22Rv1 (cell line): ENCODE measurements around the gene ODAD4.

ENCODE experiments used
- H3K27ac ChIP-seq: fragments of 450-650 bp; 2 replicates; pipeline ENCODE4 v1.5.1; 2017
- ZFX ChIP-seq: fragments of 450-650 bp; IDR thresholded peaks from 2 replicates; pipeline ENCODE4 v1.6.1; 2017; ENCODE audit warnings: antibody characterized with exemption, borderline replicate concordance
- TF ChIP-seq, protein P1 (sequence below): fragments of 450-650 bp; IDR thresholded peaks from 2 replicates; pipeline ENCODE4 v1.5.1; 2017; ENCODE audit warnings: mild to moderate bottlenecking

Gene ODAD4

DNA sequence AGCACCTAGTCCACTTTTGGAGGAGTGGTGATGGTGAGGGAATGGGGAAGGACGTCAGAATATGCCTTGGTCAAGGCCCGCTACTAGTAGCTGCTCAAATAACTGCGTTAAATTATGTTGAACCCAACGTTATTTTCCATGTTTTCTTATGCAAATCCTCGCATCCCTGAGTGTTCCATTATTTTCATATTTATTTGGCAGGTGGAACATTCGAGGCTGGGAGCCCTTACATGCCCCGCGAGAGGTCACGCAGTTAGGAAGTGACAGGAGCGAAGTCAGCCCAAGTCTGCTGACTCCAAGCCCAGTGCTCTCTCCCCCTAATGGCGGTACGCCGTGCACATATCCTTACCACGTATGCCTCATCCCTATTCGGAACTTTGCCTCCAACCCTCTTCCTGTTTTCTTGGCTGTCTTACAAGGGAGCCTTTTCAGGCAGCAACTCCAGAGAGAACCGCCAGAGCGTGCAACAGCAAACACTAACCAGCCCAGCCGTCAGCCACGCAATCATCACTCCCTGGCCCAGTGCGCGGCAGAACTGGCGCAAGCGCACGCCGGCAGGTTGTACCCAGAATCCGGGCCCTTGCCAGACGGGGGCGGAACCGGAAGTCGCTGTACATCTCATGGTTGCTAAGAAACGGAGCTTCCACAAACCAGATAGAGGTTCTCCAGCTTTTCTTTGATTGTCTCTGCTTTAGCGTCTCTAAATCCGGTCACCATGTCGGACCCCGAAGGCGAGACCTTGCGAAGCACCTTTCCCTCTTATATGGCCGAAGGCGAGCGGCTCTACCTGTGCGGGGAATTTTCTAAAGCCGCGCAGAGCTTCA is at the start of gene ODAD4:
ODAD4 (plus strand) TSS at position 609 of the 824 bp plus-strand sequence; CDS start at position 716, 107 bp downstream.
- peak within 1 kb of the TSS; percentile 92 for H3K27ac ChIP-seq
- no peak for TF ChIP-seq ZFX
- TF ChIP-seq, protein P1, sequence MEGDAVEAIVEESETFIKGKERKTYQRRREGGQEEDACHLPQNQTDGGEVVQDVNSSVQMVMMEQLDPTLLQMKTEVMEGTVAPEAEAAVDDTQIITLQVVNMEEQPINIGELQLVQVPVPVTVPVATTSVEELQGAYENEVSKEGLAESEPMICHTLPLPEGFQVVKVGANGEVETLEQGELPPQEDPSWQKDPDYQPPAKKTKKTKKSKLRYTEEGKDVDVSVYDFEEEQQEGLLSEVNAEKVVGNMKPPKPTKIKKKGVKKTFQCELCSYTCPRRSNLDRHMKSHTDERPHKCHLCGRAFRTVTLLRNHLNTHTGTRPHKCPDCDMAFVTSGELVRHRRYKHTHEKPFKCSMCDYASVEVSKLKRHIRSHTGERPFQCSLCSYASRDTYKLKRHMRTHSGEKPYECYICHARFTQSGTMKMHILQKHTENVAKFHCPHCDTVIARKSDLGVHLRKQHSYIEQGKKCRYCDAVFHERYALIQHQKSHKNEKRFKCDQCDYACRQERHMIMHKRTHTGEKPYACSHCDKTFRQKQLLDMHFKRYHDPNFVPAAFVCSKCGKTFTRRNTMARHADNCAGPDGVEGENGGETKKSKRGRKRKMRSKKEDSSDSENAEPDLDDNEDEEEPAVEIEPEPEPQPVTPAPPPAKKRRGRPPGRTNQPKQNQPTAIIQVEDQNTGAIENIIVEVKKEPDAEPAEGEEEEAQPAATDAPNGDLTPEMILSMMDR: peak; percentile 56

GRCh38 chr17:41882756-41883155 is 47.7 kb upstream of the ODAD4 start:
- H3K27ac ChIP-seq: no peak overlapping the region
- TF ChIP-seq, protein P1: no peak
- no peak for TF ChIP-seq ZFX

DNA sequence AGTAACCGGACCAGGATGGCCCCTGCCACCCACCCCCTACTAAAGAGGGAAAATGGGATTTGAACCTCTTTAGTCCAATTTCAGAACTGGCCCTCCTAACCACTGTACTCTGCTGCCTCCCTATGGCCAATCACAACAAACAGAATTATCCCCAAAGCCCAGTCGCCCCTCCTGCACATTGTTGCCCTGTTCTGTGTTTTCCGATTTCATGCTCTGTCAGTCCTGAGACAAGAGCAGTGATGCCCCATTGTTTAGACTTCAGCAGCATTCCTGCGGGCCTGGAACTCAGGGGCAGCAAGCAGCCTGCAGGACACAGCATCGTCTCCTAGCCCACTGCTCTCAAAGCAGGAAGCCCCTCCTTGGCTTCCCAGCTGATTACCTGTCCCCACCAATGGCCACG is 44.7 kb upstream of the ODAD4 start:
- no peak for TF ChIP-seq ZFX
- TF ChIP-seq, protein P1: peak; percentile 26

DNA sequence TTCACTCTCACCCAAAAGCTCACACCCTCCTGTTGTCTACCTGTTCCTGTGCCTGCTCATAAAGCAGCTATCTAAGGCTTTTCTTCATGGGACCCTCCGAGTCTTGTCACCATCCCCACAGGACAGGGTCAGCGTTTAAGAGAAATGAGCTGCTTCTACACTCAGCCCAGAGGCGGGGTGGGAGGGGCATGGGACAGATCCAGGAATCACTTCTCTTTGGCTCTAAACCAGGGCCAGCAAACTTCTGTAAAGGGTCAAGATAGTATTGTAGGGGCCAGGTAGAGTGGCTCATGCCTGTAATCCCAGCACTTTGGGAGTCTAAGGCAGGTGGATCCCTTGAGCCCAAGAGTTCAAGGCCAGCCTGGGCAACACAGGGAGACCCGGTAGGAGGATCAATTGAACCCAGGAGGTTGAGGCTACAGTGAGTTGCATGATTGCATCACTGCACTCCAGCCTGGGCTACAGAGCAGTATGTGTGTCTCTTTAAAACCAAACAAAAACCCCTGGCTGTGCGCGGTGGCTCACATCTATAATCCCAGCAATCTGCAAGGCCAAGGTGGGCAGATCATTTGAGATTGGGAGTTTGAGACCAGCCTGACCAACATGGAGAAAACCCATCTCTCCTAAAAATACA is 42.0 kb upstream of the ODAD4 start:
- TF ChIP-seq, protein P1: no peak
- no peak for TF ChIP-seq ZFX
- H3K27ac ChIP-seq: no peak overlapping the region

More for the DNA sequence above, 44.7 kb upstream of the ODAD4 start:
- H3K27ac ChIP-seq: no peak overlapping the region

DNA sequence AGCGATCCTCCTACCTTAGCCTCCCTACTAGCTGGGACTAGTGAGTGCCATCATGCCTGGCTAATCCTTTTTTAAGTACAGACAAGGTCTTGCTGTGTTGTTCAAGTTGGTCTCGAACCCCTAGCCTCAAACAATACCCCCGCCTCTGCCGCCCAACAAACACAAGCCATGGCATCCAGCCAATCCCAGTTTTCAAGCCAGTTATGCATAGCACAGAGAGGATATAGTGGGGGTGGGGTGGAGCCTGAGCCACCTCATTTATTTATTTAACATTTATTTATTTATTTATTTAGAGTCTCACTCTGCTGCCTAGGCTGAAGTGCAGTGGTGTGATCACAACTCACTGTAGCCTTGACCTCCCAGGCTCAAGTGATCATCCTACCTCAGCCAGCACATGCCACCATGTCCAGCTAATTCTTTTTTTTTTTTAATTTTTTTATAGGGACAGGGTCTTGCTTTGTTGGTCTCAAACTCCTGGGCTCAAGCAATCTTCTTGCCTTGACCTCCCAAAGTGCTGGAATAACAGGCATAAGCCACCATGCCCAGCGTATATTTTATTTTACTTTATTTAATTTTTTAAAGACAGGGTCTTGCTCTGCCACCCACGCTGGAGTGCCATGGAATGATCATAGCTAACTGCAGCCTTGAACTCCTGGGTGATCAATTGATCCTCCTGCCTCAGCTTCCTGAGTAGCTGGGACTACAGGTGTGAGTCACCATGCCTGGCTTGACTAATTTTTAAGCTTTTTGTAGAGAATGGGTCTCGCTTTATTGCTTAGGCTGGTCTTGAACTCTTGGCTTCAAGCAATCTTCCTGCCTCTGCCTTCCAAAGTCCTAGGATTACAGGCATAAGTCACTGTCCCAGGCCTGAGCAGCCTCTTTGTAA is 39.0 kb upstream of the ODAD4 start:
- TF ChIP-seq ZFX: no peak
- TF ChIP-seq, protein P1: no peak
- H3K27ac ChIP-seq: peak overlapping the region; percentile 18; the same call in 1 of the 2 replicates

DNA sequence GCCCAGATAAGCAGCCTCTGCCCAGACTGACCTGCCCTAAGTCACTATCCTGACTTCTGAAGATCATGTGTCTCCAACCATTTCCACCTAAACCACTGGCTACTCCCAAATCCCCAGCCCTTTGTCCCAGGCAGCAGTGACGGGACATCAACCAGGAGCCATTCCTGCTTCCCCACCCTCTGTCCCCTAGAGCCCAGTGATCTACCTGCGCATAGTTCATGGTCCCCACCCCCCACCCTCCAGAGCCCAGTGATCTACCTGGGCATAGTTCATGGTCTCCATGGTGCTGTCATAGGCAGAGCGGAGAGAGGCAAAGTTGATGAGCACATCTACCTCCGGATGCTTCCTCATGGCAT is 38.4 kb upstream of the ODAD4 start:
- 0 out of 2 replicates have a peak overlapping the region, but pooled peaks have one; percentile 18 for H3K27ac ChIP-seq
- no peak for TF ChIP-seq ZFX
- TF ChIP-seq, protein P1: no peak
